HepG2 (cell line): Measurements from ENCODE around the gene NCKAP1. TPM values are rescaled to one million over a fixed set of nuclear protein-coding genes. Genes with fewer than 3 reads are reported as not detected.

ENCODE experiments used
- BCL6 ChIP-seq: IDR thresholded peaks from 2 replicates; pipeline ENCODE4 v1.6.1; 2016; ENCODE audit warnings: missing genetic modification reagents, missing compliant biosample characterization
- CSRNP1 ChIP-seq: sonication (generic); formaldehyde crosslinking; IDR thresholded peaks from 2 replicates; pipeline ENCODE4 v1.8.1; 2023; ENCODE audit warnings: mild to moderate bottlenecking, missing genetic modification reagents
- ESRRA ChIP-seq: sonication (generic); formaldehyde crosslinking; IDR thresholded peaks from 2 replicates; pipeline ENCODE4 v1.5.1; 2020; ENCODE audit warnings: mild to moderate bottlenecking, low read depth, missing genetic modification reagents
- ETV5 ChIP-seq: IDR thresholded peaks from 2 replicates; pipeline ENCODE4 v1.6.1; 2018; ENCODE audit warnings: missing biosample characterization, missing genetic modification reagents, inconsistent platforms, borderline replicate concordance
- GLMP ChIP-seq: sonication (generic); formaldehyde crosslinking; IDR thresholded peaks from 2 replicates; pipeline ENCODE4 v1.9.0; 2021; ENCODE audit warnings: missing genetic modification reagents, mild to moderate bottlenecking, borderline replicate concordance
- IKZF5 ChIP-seq: IDR thresholded peaks from 2 replicates; pipeline ENCODE4 v1.6.1; 2018; ENCODE audit warnings: missing genetic modification reagents, mild to moderate bottlenecking, missing compliant biosample characterization
- ISL2 ChIP-seq: sonication (generic); formaldehyde crosslinking; IDR thresholded peaks from 2 replicates; pipeline ENCODE4 v1.5.0; 2020; ENCODE audit warnings: missing genetic modification reagents
- MYC ChIP-seq: sonication (generic); formaldehyde crosslinking; IDR thresholded peaks from 2 replicates; pipeline ENCODE4 v1.9.0; 2021; ENCODE audit warnings: missing genetic modification reagents, borderline replicate concordance
- NCOA5 ChIP-seq: sonication (generic); formaldehyde crosslinking; IDR thresholded peaks from 2 replicates; pipeline ENCODE4 v1.4.0; 2020; ENCODE audit warnings: missing genetic modification reagents
- NPAS2 ChIP-seq: sonication (generic); formaldehyde crosslinking; IDR thresholded peaks from 2 replicates; pipeline ENCODE4 v1.8.0; 2022; ENCODE audit warnings: mild to moderate bottlenecking, missing genetic modification reagents, borderline replicate concordance
- POGZ ChIP-seq: sonication (generic); formaldehyde crosslinking; IDR thresholded peaks from 2 replicates; pipeline ENCODE4 v1.4.0; 2020; ENCODE audit warnings: mild to moderate bottlenecking, missing genetic modification reagents
- RBM22 ChIP-seq: fragments of 200-400 bp; formaldehyde crosslinking; optimal IDR thresholded peaks from 2 replicates; pipeline ENCODE3; 2017; ENCODE audit warnings: mild to moderate bottlenecking, low read length, moderate library complexity
- SNAPC2 ChIP-seq: sonication (generic); formaldehyde crosslinking; IDR thresholded peaks from 2 replicates; pipeline ENCODE4 v1.8.1; 2022; ENCODE audit warnings: mild to moderate bottlenecking, missing genetic modification reagents
- TBL1XR1 ChIP-seq: fragments of 150-350 bp; IDR thresholded peaks from 2 replicates; pipeline ENCODE4 v1.6.1; 2014; ENCODE audit warnings: borderline replicate concordance, low read length; ENCODE audit not compliant: partially characterized antibody
- ZMYM4 ChIP-seq: sonication (generic); formaldehyde crosslinking; IDR thresholded peaks from 2 replicates; pipeline ENCODE4 v1.8.1; 2023; ENCODE audit warnings: mild to moderate bottlenecking, missing genetic modification reagents
- ZNF251 ChIP-seq: sonication (generic); formaldehyde crosslinking; IDR thresholded peaks from 2 replicates; pipeline ENCODE4 v1.9.0; 2021; ENCODE audit warnings: mild to moderate bottlenecking, missing genetic modification reagents
- ZNF253 ChIP-seq: sonication (generic); formaldehyde crosslinking; IDR thresholded peaks from 2 replicates; pipeline ENCODE4 v1.8.0; 2022; ENCODE audit warnings: mild to moderate bottlenecking, missing genetic modification reagents, borderline replicate concordance
- ZNF256 ChIP-seq: sonication (generic); formaldehyde crosslinking; conservative IDR thresholded peaks from 2 replicates; pipeline ENCODE4 v1.4.0; 2020; ENCODE audit warnings: missing genetic modification reagents
- ZNF282 ChIP-seq: fragments of 450-650 bp; IDR thresholded peaks from 2 replicates; pipeline ENCODE4 v1.6.1; 2018; ENCODE audit not compliant: partially characterized antibody
- ZNF816 ChIP-seq: sonication (generic); formaldehyde crosslinking; IDR thresholded peaks from 2 replicates; pipeline ENCODE4 v1.8.0; 2022; ENCODE audit warnings: missing genetic modification reagents, mild to moderate bottlenecking, borderline replicate concordance
- polyA plus RNA-seq, 8 experiments: library from polyadenylated mRNA; depleted of rRNA in 3 of 8; stranded (reverse) in 7 of 8; unstranded in 1 of 8; fragments of >200 nt; fragmentation: Illumina TruSeq in 4 of 8; extraction: Trizol in 4 of 8; gene quantifications; 2 replicates each; pipeline versions ENCODE4 v1.2.1 to v1.2.3, GENCODE V29; 2011 to 2016; ENCODE audit warnings: low read depth in 4 of 8, missing spikeins in 1 of 8, mixed read lengths in 1 of 8; ENCODE audit not compliant: insufficient read depth in 1 of 8
- total RNA-seq, 5 experiments: library from RNA; depleted of rRNA; stranded (reverse); fragments of >200 nt; fragmentation: Illumina TruSeq; extraction: Trizol; gene quantifications; 2 replicates each; pipeline ENCODE4 v1.2.3, GENCODE V29; 2016; ENCODE audit warnings: low read depth in 1 of 5

Gene NCKAP1
- total and polyA plus RNA-seq, 2 of the 13 experiments (the other 11 are each of a cell fraction or from before 2014, with no cell fraction given) = 72.1 to 96.3 TPM

- TF ChIP-seq NPAS2 (CRISPR knock-in tag) = no peak
- TF ChIP-seq ESRRA (CRISPR knock-in tag) = peak; percentile 59
- peak; percentile 53; the same call in 1 of the 2 replicates for TF ChIP-seq SNAPC2 (CRISPR knock-in tag)
- no peak for TF ChIP-seq TBL1XR1
- TF ChIP-seq ISL2 (CRISPR knock-in tag) = no peak
- TF ChIP-seq RBM22 = no peak
- no peak for TF ChIP-seq CSRNP1 (CRISPR knock-in tag)
- TF ChIP-seq MYC (CRISPR knock-in tag) = peak; percentile 76
- TF ChIP-seq POGZ (CRISPR knock-in tag) = peak; percentile 60; the same call in 1 of the 2 replicates
- no peak; the same call in 1 of the 2 replicates for TF ChIP-seq IKZF5
- no peak for TF ChIP-seq ZNF282
- no peak for TF ChIP-seq GLMP
- no peak for TF ChIP-seq ZNF253 (CRISPR knock-in tag)
- TF ChIP-seq ZNF251 (CRISPR knock-in tag) = 0 out of 2 replicates have a peak, but pooled peaks have one; percentile 61
- no peak for TF ChIP-seq NCOA5 (CRISPR knock-in tag)
- TF ChIP-seq BCL6 (CRISPR knock-in tag) = no peak
- TF ChIP-seq ZNF256 (CRISPR knock-in tag) = no peak
- TF ChIP-seq ETV5 (CRISPR knock-in tag) = 0 out of 2 replicates have a peak, but pooled peaks have one; percentile 3
- TF ChIP-seq ZMYM4 = peak; percentile 97
- TF ChIP-seq ZNF816 (CRISPR knock-in tag) = no peak
Measured at GRCh38 chr2:183038341-183039300, at the start of gene NCKAP1 (continued).
